ENCODE data around the gene FAM234B. TPM values are rescaled to one million over a fixed set of nuclear protein-coding genes. Genes with fewer than 3 reads are reported as not detected.

The FAM234B gene
- total RNA-seq, 1 donor from 2014 or later, result 3.7 TPM

DNA sequence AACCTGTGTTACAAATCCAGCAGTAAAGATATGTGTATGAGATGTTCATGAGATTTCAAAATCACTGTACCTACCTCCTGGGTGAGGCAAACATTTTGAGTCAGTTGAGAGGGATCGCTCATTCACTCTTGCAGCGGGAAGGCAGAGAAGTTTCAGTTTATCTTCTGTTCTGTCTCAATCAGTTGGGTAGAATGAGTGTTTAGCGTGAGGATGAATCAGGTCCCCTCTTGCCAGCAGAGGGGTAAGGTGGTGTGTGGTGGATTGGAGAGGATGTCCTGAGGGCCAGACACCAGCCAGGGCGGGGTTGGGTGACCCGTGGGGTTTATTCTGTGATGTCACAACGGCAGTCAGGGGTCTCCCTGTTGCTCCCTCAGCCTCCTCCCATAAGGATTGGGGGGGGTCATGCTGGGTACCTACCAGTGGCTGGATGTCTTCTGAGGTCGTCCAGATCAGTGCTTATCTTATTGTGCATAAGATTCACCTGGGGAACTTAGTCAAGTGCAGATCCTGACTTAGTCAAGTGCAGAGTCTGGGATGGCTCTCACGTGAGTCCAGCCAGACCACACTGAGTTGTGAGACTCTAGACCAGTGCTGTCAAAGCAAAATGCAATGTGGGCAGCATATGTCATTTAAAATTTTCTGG is 59.3 kb downstream of the FAM234B start, which contains the start of gene GSG1:
TSS of gene GSG1 (minus strand) at position 277 of the 643 bp plus-strand sequence. CDS start at position 122, 155 bp downstream.
- Histone ChIP-seq H3K9me3 (ENCODE audit: control insufficient read depth in 3 of 3, low read length in 3 of 3) (no peaks in the 10 kb centered on the region), H3K36me3 (ENCODE audit: control insufficient read depth in 3 of 3, insufficient read depth in 3 of 3, low read length in 3 of 3) (no peaks in the 10 kb centered on the region), H3K27me3 (ENCODE audit: control insufficient read depth in 3 of 3, insufficient read depth in 3 of 3, low read length in 3 of 3) (no peaks in the 10 kb centered on the region), H3K9ac (ENCODE audit: low read depth in 1 of 3, low read length in 3 of 3) (no peak within 1 kb of the TSS), H3K4me1 (ENCODE audit: control insufficient read depth in 3 of 3, insufficient read depth in 3 of 3, low read length in 3 of 3) (peaks cover 27 to 34% (median 32%) of the 10 kb centered on the region in 3 donors), H3K27ac (ENCODE audit: low read depth, low read length) (peak within 1 kb of the TSS; percentile 90), H3K4me3 (ENCODE audit: low read length in 3 of 3) (no peak within 1 kb of the TSS)

- Histone ChIP-seq H3K36me3 (ENCODE audit: control insufficient read depth in 3 of 3, insufficient read depth in 3 of 3, low read length in 3 of 3) (no peaks in the 10 kb centered on the region), H3K27me3 (ENCODE audit: control insufficient read depth in 3 of 3, insufficient read depth in 3 of 3, low read length in 3 of 3) (no peaks in the 10 kb centered on the region), H3K27ac (ENCODE audit: low read depth, low read length) (no peak overlapping the region), H3K9me3 (ENCODE audit: control insufficient read depth in 3 of 3, low read length in 3 of 3) (no peaks in the 10 kb centered on the region), H3K9ac (ENCODE audit: low read depth in 1 of 3, low read length in 3 of 3) (no peak overlapping the region), H3K4me3 (ENCODE audit: low read length in 3 of 3) (no peak overlapping the region), H3K4me1 (ENCODE audit: control insufficient read depth in 3 of 3, insufficient read depth in 3 of 3, low read length in 3 of 3) (peaks cover 22 to 27% (median 23%) of the 10 kb centered on the region in 3 donors)
Observed at GRCh38 chr12:13104409-13104808, 60.2 kb downstream of the FAM234B start.

DNA sequence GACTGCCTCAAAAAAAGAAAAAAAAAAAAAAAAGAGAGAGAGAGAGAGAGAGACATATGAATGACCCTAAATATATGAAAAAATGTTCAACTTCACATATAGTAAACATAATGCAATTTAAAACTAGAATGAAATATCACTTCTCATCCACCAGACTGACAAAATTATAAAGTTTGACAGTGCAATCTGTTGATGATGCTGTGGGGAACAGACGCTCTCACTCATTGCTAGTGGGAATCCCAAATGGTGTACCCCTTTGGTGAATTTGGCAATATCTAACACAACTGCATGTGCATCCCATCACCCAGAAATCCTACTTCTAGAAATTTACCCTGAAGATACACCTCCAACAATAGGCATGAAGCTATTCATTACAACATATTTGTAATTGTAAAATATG is 61.6 kb downstream of the FAM234B start:
- Histone ChIP-seq H3K27ac (ENCODE audit: low read depth, low read length) (no peak overlapping the region), H3K9ac (ENCODE audit: low read depth in 1 of 3, low read length in 3 of 3) (no peak overlapping the region), H3K4me1 (ENCODE audit: control insufficient read depth in 3 of 3, insufficient read depth in 3 of 3, low read length in 3 of 3) (peaks cover 9 to 13% (median 11%) of the 10 kb centered on the region in 3 donors), H3K36me3 (ENCODE audit: control insufficient read depth in 3 of 3, insufficient read depth in 3 of 3, low read length in 3 of 3) (no peaks in the 10 kb centered on the region), H3K4me3 (ENCODE audit: low read length in 3 of 3) (no peak overlapping the region), H3K9me3 (ENCODE audit: control insufficient read depth in 3 of 3, low read length in 3 of 3) (no peaks in the 10 kb centered on the region), H3K27me3 (ENCODE audit: control insufficient read depth in 3 of 3, insufficient read depth in 3 of 3, low read length in 3 of 3) (no peaks in the 10 kb centered on the region)

GRCh38 chr12:13106666-13107065 is 62.5 kb downstream of the FAM234B start:
- no peaks in the 10 kb centered on the region for H3K27me3 ChIP-seq (ENCODE audit: control insufficient read depth in 3 of 3, insufficient read depth in 3 of 3, low read length in 3 of 3)
- H3K9me3 ChIP-seq (ENCODE audit: control insufficient read depth in 3 of 3, low read length in 3 of 3), result peaks cover 0 to under 1% (median 0%) of the 10 kb centered on the region in 3 donors
- no peaks in the 10 kb centered on the region for H3K36me3 ChIP-seq (ENCODE audit: control insufficient read depth in 3 of 3, insufficient read depth in 3 of 3, low read length in 3 of 3)
- no peak overlapping the region for H3K9ac ChIP-seq (ENCODE audit: low read depth in 1 of 3, low read length in 3 of 3)
- no peak overlapping the region for H3K27ac ChIP-seq (ENCODE audit: low read depth, low read length)
- H3K4me1 ChIP-seq (ENCODE audit: control insufficient read depth in 3 of 3, insufficient read depth in 3 of 3, low read length in 3 of 3), result peaks cover 5 to 9% (median 7%) of the 10 kb centered on the region in 3 donors
- H3K4me3 ChIP-seq (ENCODE audit: low read length in 3 of 3), result no peak overlapping the region

DNA sequence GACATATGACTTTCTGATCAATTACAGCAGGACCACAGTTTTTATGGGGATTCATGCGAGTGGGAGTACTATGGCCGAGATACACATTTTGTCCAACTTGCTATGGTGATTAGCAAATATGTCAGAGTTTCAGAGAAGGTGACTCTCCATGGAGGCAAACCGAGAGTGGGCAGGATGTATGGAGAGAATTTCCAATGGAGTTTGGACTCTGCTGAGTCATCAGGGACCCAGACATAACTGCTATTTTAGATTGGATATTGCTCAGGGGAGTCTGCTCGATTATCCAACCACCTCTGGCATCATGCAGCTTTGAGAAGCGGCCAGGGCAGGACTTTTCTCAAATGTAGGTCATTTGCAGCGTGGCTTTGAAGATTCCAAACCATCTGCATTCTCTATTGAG is 68.8 kb downstream of the FAM234B start:
- Histone ChIP-seq H3K9ac (ENCODE audit: low read depth in 1 of 3, low read length in 3 of 3) (no peak overlapping the region), H3K9me3 (ENCODE audit: control insufficient read depth in 3 of 3, low read length in 3 of 3) (peaks cover 0 to 3% (median 0%) of the 10 kb centered on the region in 3 donors)

GRCh38 chr12:13114251-13115052 is 70.3 kb downstream of the FAM234B start:
- Histone ChIP-seq H3K9me3 (ENCODE audit: control insufficient read depth in 3 of 3, low read length in 3 of 3) (peaks cover 0 to 3% (median 0%) of the 10 kb centered on the region in 3 donors), H3K4me1 (ENCODE audit: control insufficient read depth in 3 of 3, insufficient read depth in 3 of 3, low read length in 3 of 3) (peaks cover 0 to 7% (median 0%) of the 10 kb centered on the region in 3 donors), H3K27me3 (ENCODE audit: control insufficient read depth in 3 of 3, insufficient read depth in 3 of 3, low read length in 3 of 3) (no peaks in the 10 kb centered on the region), H3K36me3 (ENCODE audit: control insufficient read depth in 3 of 3, insufficient read depth in 3 of 3, low read length in 3 of 3) (no peaks in the 10 kb centered on the region), H3K4me3 (ENCODE audit: low read length in 3 of 3) (no peak overlapping the region), H3K9ac (ENCODE audit: low read depth in 1 of 3, low read length in 3 of 3) (no peak overlapping the region), H3K27ac (ENCODE audit: low read depth, low read length) (no peak overlapping the region)

More for the DNA sequence above, 68.8 kb downstream of the FAM234B start:
- H3K27ac ChIP-seq (ENCODE audit: low read depth, low read length), result no peak overlapping the region
- peaks cover 0 to 7% (median 0%) of the 10 kb centered on the region in 3 donors for H3K4me1 ChIP-seq (ENCODE audit: control insufficient read depth in 3 of 3, insufficient read depth in 3 of 3, low read length in 3 of 3)
- no peaks in the 10 kb centered on the region for H3K27me3 ChIP-seq (ENCODE audit: control insufficient read depth in 3 of 3, insufficient read depth in 3 of 3, low read length in 3 of 3)
- no peak overlapping the region for H3K4me3 ChIP-seq (ENCODE audit: low read length in 3 of 3)
- no peaks in the 10 kb centered on the region for H3K36me3 ChIP-seq (ENCODE audit: control insufficient read depth in 3 of 3, insufficient read depth in 3 of 3, low read length in 3 of 3)

DNA sequence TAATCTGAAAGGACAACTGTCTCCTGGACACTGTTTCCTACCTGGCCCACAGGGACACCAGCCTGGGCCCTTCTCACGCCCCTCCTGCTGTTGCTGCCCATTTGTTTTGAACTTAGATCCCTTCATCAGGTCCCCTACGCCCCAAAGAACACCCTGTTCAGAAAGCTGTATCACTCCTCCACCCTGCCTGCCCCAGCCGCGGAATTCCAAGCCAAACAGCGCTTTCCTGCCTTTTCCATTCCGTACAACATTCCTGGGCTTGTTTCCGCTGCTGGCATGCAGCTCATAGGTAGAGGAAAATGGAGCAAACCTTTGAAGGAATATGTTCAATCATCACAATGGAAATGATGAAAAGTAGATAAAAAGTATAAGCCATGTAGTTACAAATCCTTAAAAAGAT is 72.1 kb downstream of the FAM234B start:
- Histone ChIP-seq H3K9ac (ENCODE audit: low read depth in 1 of 3, low read length in 3 of 3) (no peak overlapping the region), H3K36me3 (ENCODE audit: control insufficient read depth in 3 of 3, insufficient read depth in 3 of 3, low read length in 3 of 3) (no peaks in the 10 kb centered on the region), H3K27ac (ENCODE audit: low read depth, low read length) (no peak overlapping the region)

DNA sequence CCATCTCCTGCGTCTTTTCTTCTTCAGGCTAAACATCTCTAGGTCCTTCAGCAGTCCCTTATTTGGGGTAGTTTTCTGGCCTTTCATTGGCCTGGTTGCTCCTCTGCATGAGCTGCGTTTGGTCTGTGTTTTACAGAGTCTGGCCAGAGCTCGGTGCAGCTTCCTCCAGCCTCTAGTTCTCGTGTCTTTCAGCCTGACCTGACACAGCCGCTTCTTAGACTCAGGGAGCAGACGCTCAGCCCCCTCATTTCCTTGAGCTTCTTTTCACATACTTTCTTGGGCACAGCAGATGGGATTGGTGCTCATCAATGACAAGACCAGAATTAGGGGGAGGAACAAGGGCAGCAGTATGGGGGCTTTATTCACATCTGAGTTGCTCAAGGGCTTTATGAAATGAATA is 72.8 kb downstream of the FAM234B start:
- no peaks in the 10 kb centered on the region for H3K36me3 ChIP-seq (ENCODE audit: control insufficient read depth in 3 of 3, insufficient read depth in 3 of 3, low read length in 3 of 3)
- no peaks in the 10 kb centered on the region for H3K27me3 ChIP-seq (ENCODE audit: control insufficient read depth in 3 of 3, insufficient read depth in 3 of 3, low read length in 3 of 3)
- H3K27ac ChIP-seq (ENCODE audit: low read depth, low read length), result no peak overlapping the region
- no peaks in the 10 kb centered on the region for H3K9me3 ChIP-seq (ENCODE audit: control insufficient read depth in 3 of 3, low read length in 3 of 3)
- H3K4me3 ChIP-seq (ENCODE audit: low read length in 3 of 3), result no peak overlapping the region
- H3K4me1 ChIP-seq (ENCODE audit: control insufficient read depth in 3 of 3, insufficient read depth in 3 of 3, low read length in 3 of 3), result peaks cover 0 to 7% (median 0%) of the 10 kb centered on the region in 3 donors
- no peak overlapping the region for H3K9ac ChIP-seq (ENCODE audit: low read depth in 1 of 3, low read length in 3 of 3)

More for the DNA sequence above, 72.1 kb downstream of the FAM234B start:
- H3K9me3 ChIP-seq (ENCODE audit: control insufficient read depth in 3 of 3, low read length in 3 of 3), result peaks cover 0 to 3% (median 0%) of the 10 kb centered on the region in 3 donors
- H3K4me3 ChIP-seq (ENCODE audit: low read length in 3 of 3), result no peak overlapping the region
- no peaks in the 10 kb centered on the region for H3K27me3 ChIP-seq (ENCODE audit: control insufficient read depth in 3 of 3, insufficient read depth in 3 of 3, low read length in 3 of 3)
- peaks cover 0 to 7% (median 0%) of the 10 kb centered on the region in 3 donors for H3K4me1 ChIP-seq (ENCODE audit: control insufficient read depth in 3 of 3, insufficient read depth in 3 of 3, low read length in 3 of 3)

- H3K9ac ChIP-seq (ENCODE audit: low read depth in 1 of 3, low read length in 3 of 3), result no peak overlapping the region
- H3K36me3 ChIP-seq (ENCODE audit: control insufficient read depth in 3 of 3, insufficient read depth in 3 of 3, low read length in 3 of 3), result no peaks in the 10 kb centered on the region
- H3K4me1 ChIP-seq (ENCODE audit: control insufficient read depth in 3 of 3, insufficient read depth in 3 of 3, low read length in 3 of 3), result peaks cover 0 to 2% (median 0%) of the 10 kb centered on the region in 3 donors
- H3K27ac ChIP-seq (ENCODE audit: low read depth, low read length), result no peak overlapping the region
- no peaks in the 10 kb centered on the region for H3K9me3 ChIP-seq (ENCODE audit: control insufficient read depth in 3 of 3, low read length in 3 of 3)
- no peaks in the 10 kb centered on the region for H3K27me3 ChIP-seq (ENCODE audit: control insufficient read depth in 3 of 3, insufficient read depth in 3 of 3, low read length in 3 of 3)
- H3K4me3 ChIP-seq (ENCODE audit: low read length in 3 of 3), result no peak overlapping the region
Observed at GRCh38 chr12:13119826-13120225, 75.6 kb downstream of the FAM234B start.

DNA sequence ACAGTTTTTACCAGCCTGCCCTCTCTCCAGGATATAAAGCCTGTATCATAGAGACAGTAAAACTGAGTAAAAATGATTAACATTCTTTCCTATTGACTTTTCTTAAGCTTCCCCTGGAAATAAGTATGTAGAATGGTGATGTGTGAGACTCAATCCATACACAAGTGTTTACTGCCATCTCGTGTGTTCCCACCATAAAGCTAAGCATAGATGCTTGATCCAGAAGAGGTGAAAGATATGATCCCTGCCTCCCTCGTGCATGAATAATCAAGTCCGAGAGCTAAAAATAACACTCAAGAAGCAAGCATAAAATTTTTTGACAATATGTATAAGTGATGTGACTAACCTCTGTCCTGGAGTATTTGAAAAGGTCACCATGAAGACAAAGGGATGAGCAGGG is 76.2 kb downstream of the FAM234B start:
- Histone ChIP-seq H3K36me3 (ENCODE audit: control insufficient read depth in 3 of 3, insufficient read depth in 3 of 3, low read length in 3 of 3) (no peaks in the 10 kb centered on the region), H3K9me3 (ENCODE audit: control insufficient read depth in 3 of 3, low read length in 3 of 3) (no peaks in the 10 kb centered on the region), H3K27me3 (ENCODE audit: control insufficient read depth in 3 of 3, insufficient read depth in 3 of 3, low read length in 3 of 3) (no peaks in the 10 kb centered on the region), H3K27ac (ENCODE audit: low read depth, low read length) (no peak overlapping the region), H3K4me1 (ENCODE audit: control insufficient read depth in 3 of 3, insufficient read depth in 3 of 3, low read length in 3 of 3) (peaks cover 0 to 2% (median 0%) of the 10 kb centered on the region in 3 donors), H3K9ac (ENCODE audit: low read depth in 1 of 3, low read length in 3 of 3) (no peak overlapping the region), H3K4me3 (ENCODE audit: low read length in 3 of 3) (no peak overlapping the region)

Data from skeletal muscle tissue (tissue), 4 donors.